CD4-positive, alpha-beta T cell treated with Interleukin-2 at 100 ng/mL for 4 hours (primary cell): Measurements from ENCODE around the gene PPP3CA.
"Not testable (repeated sequence)": the region's sequence is repeated elsewhere in the genome, so short reads cannot be mapped to it uniquely, and the experiment has no call there.

Experiments
- DNase-seq: peaks from one replicate; pipeline ENCODE4 v3.0.0-alpha.2; 2020; ENCODE audit warnings: low spot score

Gene PPP3CA

GRCh38 chr4:101254776-101255175 is 92.5 kb downstream of the PPP3CA start:
- DNase-seq, result no peak

DNA sequence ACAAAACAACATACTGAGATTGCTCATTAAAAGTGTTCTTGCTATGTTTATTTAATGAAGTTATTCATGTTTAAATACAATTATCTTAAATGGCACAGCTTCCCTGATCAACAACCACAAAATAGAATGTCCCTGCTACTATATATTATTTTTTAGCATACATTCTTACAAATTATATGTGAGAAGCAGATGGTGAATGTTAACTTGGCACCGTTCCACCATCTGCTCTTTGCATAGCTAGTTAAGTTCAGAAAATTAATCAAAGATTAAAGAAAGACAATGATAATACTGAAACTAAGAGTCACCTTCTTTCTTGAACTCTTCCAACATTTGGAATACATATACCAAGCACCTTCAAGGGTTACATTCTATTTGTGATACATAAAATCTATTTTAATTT is 94.2 kb downstream of the PPP3CA start:
- DNase-seq, result no peak

DNA sequence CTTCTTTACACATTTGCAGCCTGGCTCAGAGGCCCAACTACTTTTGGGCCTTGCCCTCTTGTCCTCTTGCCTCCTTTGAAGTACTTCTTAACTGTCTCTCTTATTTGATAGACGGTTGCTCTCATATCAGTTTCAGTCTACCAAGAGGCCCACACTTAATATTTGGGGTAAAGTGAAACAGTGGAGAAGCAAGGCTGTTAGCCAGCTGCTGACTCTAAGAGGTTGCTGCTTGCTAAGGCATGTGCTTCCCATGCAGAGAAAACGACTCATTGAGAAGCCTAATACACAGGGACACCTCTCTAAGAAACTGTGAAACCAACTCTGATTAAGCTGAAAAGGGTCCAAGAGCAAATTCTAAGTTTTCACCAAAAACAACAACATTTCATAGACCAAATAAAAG is 94.6 kb downstream of the PPP3CA start:
- no peak for DNase-seq

GRCh38 chr4:101251261-101251660 is 96.1 kb downstream of the PPP3CA start:
- DNase-seq, result no peak

GRCh38 chr4:101244349-101244748 is 103.0 kb downstream of the PPP3CA start:
- no peak for DNase-seq

DNA sequence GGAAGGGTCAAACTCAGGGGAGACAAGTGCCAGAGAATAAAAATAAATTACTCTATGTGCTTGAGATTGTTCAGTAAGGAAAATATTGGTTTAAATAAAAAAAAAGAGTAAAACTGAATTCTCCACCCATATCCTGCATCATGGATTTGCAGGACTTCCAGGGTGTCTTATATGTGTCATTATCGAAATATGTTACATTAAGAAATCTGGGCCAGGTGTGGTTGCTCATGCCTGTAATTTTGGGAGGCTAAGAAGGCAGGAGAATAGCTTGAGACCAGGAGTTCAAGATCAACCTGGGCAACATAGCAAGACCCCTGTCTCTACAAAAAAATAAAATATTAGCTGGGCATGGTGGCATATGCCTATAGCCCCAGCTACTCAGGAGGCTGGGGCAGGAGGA is 104.9 kb downstream of the PPP3CA start:
- DNase-seq, result no peak

DNA sequence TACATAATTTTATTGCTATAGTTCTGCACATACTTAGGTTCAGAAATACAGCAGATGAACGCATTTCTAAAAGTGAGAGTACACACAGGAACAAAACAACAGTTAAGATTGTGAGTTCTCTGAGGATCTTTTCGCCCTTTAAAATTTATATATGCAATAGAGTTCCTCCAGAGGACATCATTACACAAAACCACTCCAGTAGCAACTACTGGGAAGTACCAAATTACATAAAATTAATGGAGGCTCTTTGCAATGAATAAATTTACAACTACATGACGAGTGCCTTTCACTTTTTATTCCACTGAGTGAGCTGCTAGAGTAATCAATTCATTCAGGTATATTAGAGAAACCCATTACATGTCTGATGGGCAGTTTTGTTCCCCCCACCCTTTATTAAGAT is 107.2 kb downstream of the PPP3CA start:
- no peak for DNase-seq

DNA sequence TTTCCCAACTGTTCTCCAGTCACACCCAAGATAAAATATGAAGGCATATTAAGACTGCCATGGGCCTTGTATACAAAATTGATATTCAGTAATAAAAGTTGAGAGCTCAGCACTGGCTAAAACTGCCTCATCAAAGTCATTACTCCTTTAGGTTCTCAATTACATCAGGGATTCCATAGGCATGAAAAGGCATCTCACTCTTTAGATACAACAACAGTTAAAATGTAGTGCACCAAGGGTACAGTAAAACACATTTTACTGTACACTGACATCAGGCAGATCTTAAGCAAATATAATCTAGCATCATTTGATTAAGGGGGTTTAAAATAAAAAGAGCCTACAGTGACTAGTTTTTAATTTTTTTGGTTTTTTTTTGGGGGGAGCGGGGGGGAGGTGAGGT is 107.7 kb downstream of the PPP3CA start:
- no peak for DNase-seq

- DNase-seq, result no peak
These were observed 108.6 kb downstream of the PPP3CA start for GRCh38 chr4:101238706-101239105.

- no peak for DNase-seq
These were observed 109.6 kb downstream of the PPP3CA start for GRCh38 chr4:101237773-101238172.

GRCh38 chr4:101236097-101236496 is 111.2 kb downstream of the PPP3CA start:
- DNase-seq, result no peak

- not testable (repeated sequence) for DNase-seq
These were observed 113.2 kb downstream of the PPP3CA start for GRCh38 chr4:101234141-101234540.

GRCh38 chr4:101232074-101232776 is 115.1 kb downstream of the PPP3CA start:
- peak; percentile 14 for DNase-seq

DNA sequence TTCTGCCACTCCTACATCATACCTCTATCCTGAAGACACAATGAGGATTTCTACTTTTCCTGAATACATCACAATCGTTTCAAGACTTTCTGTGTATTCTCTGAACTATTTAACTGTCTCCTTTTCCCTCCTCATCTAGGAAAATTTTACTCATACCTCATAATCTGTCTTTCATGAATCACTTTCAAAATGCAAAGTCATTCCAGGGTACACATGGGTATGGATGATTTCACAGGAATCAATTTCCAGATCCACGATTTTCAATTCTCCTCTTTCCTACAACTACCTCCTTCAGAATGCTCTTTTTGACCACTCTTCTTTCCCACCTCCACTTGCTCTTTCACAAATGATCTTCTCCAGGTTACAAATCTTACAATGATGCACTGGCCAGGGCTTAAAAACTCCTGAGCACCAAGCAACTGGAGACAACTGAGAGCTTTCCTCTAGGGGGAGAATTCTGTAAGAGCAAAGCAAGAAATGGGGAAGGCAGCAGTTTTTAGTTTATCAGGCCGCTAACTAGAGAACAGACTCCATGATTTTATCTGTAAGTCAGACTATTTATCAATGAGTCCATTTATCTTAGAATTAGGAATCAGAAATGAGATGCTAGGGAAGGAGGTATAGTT is 116.4 kb downstream of the PPP3CA start:
- no peak for DNase-seq

DNA sequence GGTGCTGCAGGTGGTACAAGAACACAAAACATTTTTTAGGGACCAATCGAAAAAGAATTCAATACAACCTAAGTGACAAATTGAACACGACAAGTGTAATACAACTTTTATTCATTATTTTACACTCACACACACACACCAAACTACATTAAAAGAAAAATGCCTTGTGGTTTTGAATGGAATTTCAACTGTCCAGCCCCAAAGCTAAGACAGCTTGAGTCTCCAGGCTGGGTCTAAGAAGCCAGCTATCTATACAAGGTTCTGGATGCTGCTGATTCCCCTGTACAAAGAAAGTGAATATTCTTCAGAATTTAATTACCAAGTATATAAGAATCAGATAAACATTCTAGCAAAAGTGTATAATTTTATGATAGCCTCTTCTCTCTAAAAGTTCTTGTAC is 118.2 kb downstream of the PPP3CA start:
- no peak for DNase-seq

GRCh38 chr4:101227715-101228114 is 119.6 kb downstream of the PPP3CA start:
- DNase-seq, result no peak

GRCh38 chr4:101224358-101225218 is 122.7 kb downstream of the PPP3CA start:
- no peak for DNase-seq

- no peak for DNase-seq
These were observed 125.0 kb downstream of the PPP3CA start for GRCh38 chr4:101222156-101222845.

- no peak for DNase-seq
These were observed 126.0 kb downstream of the PPP3CA start for GRCh38 chr4:101221294-101221693.

GRCh38 chr4:101218894-101219293 is 128.4 kb downstream of the PPP3CA start:
- no peak for DNase-seq

GRCh38 chr4:101218346-101218745 is 129.0 kb downstream of the PPP3CA start:
- no peak for DNase-seq

DNA sequence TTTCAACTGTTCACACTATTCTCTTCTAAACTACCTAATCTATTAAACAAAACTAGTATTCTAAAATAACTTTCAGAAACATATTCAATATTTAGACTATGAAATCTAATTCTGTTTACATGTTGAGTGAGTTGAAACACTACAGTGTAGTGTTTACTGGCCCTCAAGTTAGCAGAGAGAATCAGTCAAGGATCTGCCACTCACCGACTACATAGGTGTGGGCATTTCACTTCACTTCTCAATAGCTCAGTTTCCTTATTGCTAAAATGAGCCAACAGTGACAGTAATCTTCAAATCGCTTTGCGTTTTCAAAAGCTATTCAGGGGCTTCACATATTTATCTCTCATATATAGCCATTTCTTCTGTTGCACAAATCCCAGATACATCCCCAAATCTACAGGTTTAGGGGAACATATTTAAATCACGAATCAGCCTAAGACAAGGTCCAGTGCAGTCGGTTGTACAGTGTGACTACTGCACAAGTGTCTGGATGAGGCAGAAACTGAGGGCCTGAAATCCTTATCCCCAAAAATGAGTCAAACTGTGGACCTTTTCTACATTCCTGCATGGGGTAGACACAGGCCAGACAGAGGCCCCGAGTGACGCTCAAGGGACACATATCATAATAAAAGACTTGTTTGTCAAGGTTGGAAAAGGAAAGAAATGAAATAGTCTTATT is 129.8 kb downstream of the PPP3CA start:
- no peak for DNase-seq
